ENCODE results near the gene KCNA5. TPM values are rescaled to one million over a fixed set of nuclear protein-coding genes. Genes with fewer than 3 reads are reported as not detected.

KCNA5 gene
- total RNA-seq, 2 donors from 2014 or later: 3.0 to 4.5 TPM

GRCh38 chr12:5088586-5089264, 45.0 kb downstream of the KCNA5 start:
- intact Hi-C loops (cut with DNase I): loop anchor here in 1 of 2 donors (5.0 kb wide), 1 partner anchor 66 kb away; no protein-coding TSS in a partner anchor
- DNase-seq (ENCODE audit: low spot score): no peak

- no peak for DNase-seq (ENCODE audit: low spot score)
- intact Hi-C loops (cut with DNase I): no loop called here
Observed at GRCh38 chr12:5094551-5094950, 50.9 kb downstream of the KCNA5 start.

- intact Hi-C loops (cut with DNase I): no loop called here
- DNase-seq (ENCODE audit: low spot score): no peak
Observed at GRCh38 chr12:5094986-5095385, 51.3 kb downstream of the KCNA5 start.

Other genes with a start within 250 kb of the KCNA5 start
- gene KCNA1, start 134.0 kb upstream of the KCNA5 start, total RNA-seq: under 1 TPM in 1 of 2 donors, not detected in 1; 0.05 TPM